H1 (cell line): Measurements from ENCODE around the gene PCCA. TPM values are rescaled to one million over a fixed set of nuclear protein-coding genes. Genes with fewer than 3 reads are reported as not detected.

Experiments
- ASH2L ChIP-seq: fragments of 200-600, 300-600 bp; sonication (generic); IDR thresholded peaks from one replicate; pipeline ENCODE4 v1.7.1; 2017; ENCODE audit warnings: low read length
- CHD1 ChIP-seq: IDR thresholded peaks from 2 replicates; pipeline ENCODE4 v1.6.1; 2012; ENCODE audit warnings: low read depth, low read length, improper control_type of control experiment
- MAX ChIP-seq: IDR thresholded peaks from 2 replicates; pipeline ENCODE4 v1.6.1; 2012; ENCODE audit warnings: inconsistent platforms
- TAF7 ChIP-seq: optimal IDR thresholded peaks from 2 replicates; pipeline ENCODE3; 2011; ENCODE audit warnings: low read depth, mild to moderate bottlenecking, inconsistent platforms, low read length, moderate library complexity, borderline replicate concordance
- polyA plus RNA-seq, 7 experiments: library from polyadenylated mRNA; depleted of rRNA in 3 of 7; stranded (reverse) in 5 of 7; unstranded in 2 of 7; fragments of >200 nt in 5 of 7; fragments of 200-250 nt in 2 of 7; gene quantifications; 1 replicate in 5 of 7; 2 replicates in 1 of 7; 4 replicates in 1 of 7; pipeline versions ENCODE4 v1.2.1 to v1.2.3, GENCODE V29; 2011 to 2013; ENCODE audit warnings: missing spikeins in 2 of 7, mixed read lengths in 2 of 7
- total RNA-seq: library from RNA; stranded (reverse); fragmentation: NEBNext Ultra II Directional; extraction: Animal tissue kit (Norgen Biotek cat#: 25700); gene quantifications from 2 replicates; pipeline ENCODE4 v1.2.1, GENCODE V29; 2021

The PCCA gene
- total and polyA plus RNA-seq, 2 of the 8 experiments (the other 6 are each of a cell fraction or from before 2014, with no cell fraction given): 18.4 to 49.8 TPM

GRCh38 chr13:100534147-100534843 lies 445.4 kb downstream of the PCCA start (continued):
- no peak for TF ChIP-seq MAX
- no peak for TF ChIP-seq CHD1
- TF ChIP-seq ASH2L: no peak
- TF ChIP-seq TAF7: no peak
